Erythroblast (primary cell): ENCODE results near the gene CTPS2.

Source experiments
- GATA1 ChIP-seq: IDR thresholded peaks from 2 replicates; pipeline ENCODE4 v1.6.1; 2011; ENCODE audit warnings: low read depth, mild to moderate bottlenecking, control low read depth, low read length, moderate library complexity
- POLR2A ChIP-seq: IDR thresholded peaks from 2 replicates; pipeline ENCODE4 v1.6.1; 2011; ENCODE audit warnings: mild to moderate bottlenecking, low read length

- TF ChIP-seq POLR2A (no peak), GATA1 (no peak)
Measured at GRCh38 chrX:16587836-16588235, 124.6 kb downstream of the CTPS2 start.
